ENCODE data around the gene TMEM87B.

- no peak for TF ChIP-seq CTCF (IDR thresholded peaks at IDR 0.05)
- no peak for TF ChIP-seq POLR2A (IDR thresholded peaks at IDR 0.05)
Measured at GRCh38 chr2:112029164-112029563, 25.9 kb upstream of the TMEM87B start.

Measured in heart left ventricle (tissue), 13 donors.